Measurements from ENCODE around the gene SLC35F3. TPM values are rescaled to one million over a fixed set of nuclear protein-coding genes. Genes with fewer than 3 reads are reported as not detected.

The SLC35F3 gene
- total RNA-seq, 2 donors from 2014 or later: 14.4 to 14.8 TPM

GRCh38 chr1:234234199-234234598, 329.7 kb downstream of the SLC35F3 start:
- Histone ChIP-seq H3K36me3 (ENCODE audit: control insufficient read depth, insufficient read depth, low read length) (no peaks in the 10 kb centered on the region), H3K4me3 (ENCODE audit: low read length) (no peak overlapping the region), H3K9me3 (ENCODE audit: control insufficient read depth, low read length) (no peaks in the 10 kb centered on the region), H3K27ac (ENCODE audit: low read depth, low read length) (no peak overlapping the region), H3K4me1 (ENCODE audit: control insufficient read depth, insufficient read depth, low read length) (peaks cover 29% of the 10 kb centered on the region), H3K9ac (ENCODE audit: extremely low read depth, low read length, poor library complexity, severe bottlenecking) (no peak overlapping the region), H3K27me3 (ENCODE audit: control insufficient read depth, insufficient read depth, low read length, poor library complexity, severe bottlenecking) (no peaks in the 10 kb centered on the region)
- WGBS, 2 experiments (ENCODE audit: insufficient coverage in 1 of 2, insufficient read length in 1 of 2): 56 to 58% methylated on average over 3 to 6 of the region's 6 CpGs
- H3K9me3 Mint-ChIP-seq: no peaks in the 10 kb centered on the region
- no peak overlapping the region for H3K4me3 Mint-ChIP-seq
- no peak for DNase-seq
- peaks cover 36% of the 10 kb centered on the region for H3K4me1 Mint-ChIP-seq
- peaks cover 4% of the 10 kb centered on the region for H3K27me3 Mint-ChIP-seq (ENCODE audit: insufficient read depth)
- H3K36me3 Mint-ChIP-seq (ENCODE audit: low read depth): peaks cover 28% of the 10 kb centered on the region
- H3K27ac Mint-ChIP-seq: no peak overlapping the region
- TF ChIP-seq CTCF (conservative IDR thresholded peaks at IDR 0.05): no peak

GRCh38 chr1:234235434-234235881, 331.0 kb downstream of the SLC35F3 start:
- peaks cover 4% of the 10 kb centered on the region for H3K27me3 Mint-ChIP-seq (ENCODE audit: insufficient read depth)
- no peak overlapping the region for H3K9ac ChIP-seq (ENCODE audit: extremely low read depth, low read length, poor library complexity, severe bottlenecking)
- no peaks in the 10 kb centered on the region for H3K9me3 Mint-ChIP-seq
- no peaks in the 10 kb centered on the region for H3K9me3 ChIP-seq (ENCODE audit: control insufficient read depth, low read length)
- H3K36me3 Mint-ChIP-seq (ENCODE audit: low read depth): peaks cover 28% of the 10 kb centered on the region
- no peak overlapping the region for H3K4me3 Mint-ChIP-seq
- peaks cover 26% of the 10 kb centered on the region for H3K4me1 Mint-ChIP-seq
- H3K4me1 ChIP-seq (ENCODE audit: control insufficient read depth, insufficient read depth, low read length): peaks cover 22% of the 10 kb centered on the region
- no peak overlapping the region for H3K4me3 ChIP-seq (ENCODE audit: low read length)
- TF ChIP-seq CTCF (conservative IDR thresholded peaks at IDR 0.05): no peak
- H3K27ac Mint-ChIP-seq: no peak overlapping the region
- no peaks in the 10 kb centered on the region for H3K27me3 ChIP-seq (ENCODE audit: control insufficient read depth, insufficient read depth, low read length, poor library complexity, severe bottlenecking)
- no peaks in the 10 kb centered on the region for H3K36me3 ChIP-seq (ENCODE audit: control insufficient read depth, insufficient read depth, low read length)
- no peak overlapping the region for H3K27ac ChIP-seq (ENCODE audit: low read depth, low read length)
- no peak for DNase-seq
- 92 to 97% methylated on average over 2 to 4 of the region's 4 CpGs for WGBS, 2 experiments (ENCODE audit: insufficient coverage in 1 of 2, insufficient read length in 1 of 2)

GRCh38 chr1:234237393-234237792, 332.9 kb downstream of the SLC35F3 start:
- H3K4me1 Mint-ChIP-seq: peaks cover 16% of the 10 kb centered on the region
- 61 to 92% methylated on average over 2 of the region's 2 CpGs for WGBS, 2 experiments (ENCODE audit: insufficient coverage in 1 of 2, insufficient read length in 1 of 2)
- no peak overlapping the region for H3K4me3 Mint-ChIP-seq
- H3K27me3 Mint-ChIP-seq (ENCODE audit: insufficient read depth): peaks cover 4% of the 10 kb centered on the region
- Histone ChIP-seq H3K9ac (ENCODE audit: extremely low read depth, low read length, poor library complexity, severe bottlenecking) (no peak overlapping the region), H3K4me3 (ENCODE audit: low read length) (no peak overlapping the region), H3K4me1 (ENCODE audit: control insufficient read depth, insufficient read depth, low read length) (peaks cover 15% of the 10 kb centered on the region), H3K36me3 (ENCODE audit: control insufficient read depth, insufficient read depth, low read length) (no peaks in the 10 kb centered on the region), H3K27ac (ENCODE audit: low read depth, low read length) (no peak overlapping the region), H3K27me3 (ENCODE audit: control insufficient read depth, insufficient read depth, low read length, poor library complexity, severe bottlenecking) (no peaks in the 10 kb centered on the region), H3K9me3 (ENCODE audit: control insufficient read depth, low read length) (no peaks in the 10 kb centered on the region)
- no peak overlapping the region for H3K27ac Mint-ChIP-seq
- DNase-seq: no peak
- TF ChIP-seq CTCF (conservative IDR thresholded peaks at IDR 0.05): no peak
- no peaks in the 10 kb centered on the region for H3K9me3 Mint-ChIP-seq
- H3K36me3 Mint-ChIP-seq (ENCODE audit: low read depth): peaks cover 36% of the 10 kb centered on the region
